ENCODE measurements around the gene PKM.

GRCh38 chr15:72197041-72197459, 33.9 kb downstream of the PKM start:
- TF ChIP-seq CTCF (optimal IDR thresholded peaks at IDR 0.05 in 1 of 3, IDR thresholded peaks at IDR 0.05 in 1 of 3, conservative IDR thresholded peaks at IDR 0.05 in 1 of 3; ENCODE audit: extremely low read depth in 1 of 3, insufficient read depth in 2 of 3, low read length in 3 of 3) = no peak
- no peak for TF ChIP-seq EZH2 (IDR thresholded peaks at IDR 0.05; ENCODE audit: low read length)
